Measurements from ENCODE around the gene MDM4. TPM values are rescaled to one million over a fixed set of nuclear protein-coding genes. Genes with fewer than 3 reads are reported as not detected.

MDM4 gene
- total and polyA plus RNA-seq, 2 donors (not counting 3 experiments of a cell fraction or from before 2014, with no cell fraction given), result 11.7 to 67.0 TPM

DNA sequence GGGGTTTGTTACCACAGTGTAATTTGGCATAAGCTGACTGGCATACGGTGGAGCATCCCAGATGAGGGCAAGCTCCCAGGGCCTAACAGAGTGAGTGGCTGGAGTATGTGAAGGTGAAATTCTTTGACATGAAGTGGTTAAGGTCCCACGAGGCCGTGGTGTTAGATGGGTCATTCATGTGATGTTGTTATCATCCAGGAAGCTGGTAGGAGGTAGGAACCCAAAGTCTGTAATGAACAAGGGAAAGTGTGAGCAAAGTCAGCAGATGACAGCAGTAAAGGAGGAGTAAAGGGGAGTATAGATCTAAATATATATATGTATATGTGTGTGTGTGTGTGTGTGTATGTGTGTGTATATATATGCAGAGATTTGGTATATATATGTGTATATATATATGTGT lies 47.6 kb downstream of the MDM4 start:
- Histone ChIP-seq H2AFZ (ENCODE audit: low read depth, low read length) (no peak overlapping the region), H3K4me2 (ENCODE audit: insufficient read depth, low read length) (no peak overlapping the region), H3K79me2 (ENCODE audit: control insufficient read depth, insufficient read depth, low read length) (no peaks in the 10 kb centered on the region), H3K9me1 (replicated peaks; ENCODE audit: control insufficient read depth, extremely low read depth, insufficient read depth, low read length) (no peaks in the 10 kb centered on the region), H3K9ac (replicated peaks; ENCODE audit: extremely low read depth, insufficient read depth, low read length) (no peak overlapping the region), H3K27me3 (ENCODE audit: control insufficient read depth in 2 of 2, insufficient read depth in 2 of 2, low read length in 2 of 2) (no peaks in the 10 kb centered on the region), H4K20me1 (replicated peaks; ENCODE audit: control insufficient read depth, extremely low read depth, insufficient read depth, low read length) (no peaks in the 10 kb centered on the region), H3K4me1 (ENCODE audit: control insufficient read depth, extremely low read depth, insufficient read depth, low read length) (no peaks in the 10 kb centered on the region), H3K27ac (ENCODE audit: insufficient read depth, low read depth, low read length) (no peak overlapping the region), H3K36me3 (ENCODE audit: control insufficient read depth in 2 of 2, extremely low read depth in 1 of 2, insufficient read depth in 2 of 2, low read length in 2 of 2) (no peaks in the 10 kb centered on the region), H3K4me3 (replicated peaks in 1 of 3; ENCODE audit: insufficient read depth in 1 of 3, low read depth in 1 of 3, low read length in 3 of 3) (no peak overlapping the region), H3K9me3 (replicated peaks; ENCODE audit: control insufficient read depth, insufficient read depth, low read length) (no peaks in the 10 kb centered on the region)
- POLR2A ChIA-PET, result no interaction called here
- TF ChIP-seq, protein P1, sequence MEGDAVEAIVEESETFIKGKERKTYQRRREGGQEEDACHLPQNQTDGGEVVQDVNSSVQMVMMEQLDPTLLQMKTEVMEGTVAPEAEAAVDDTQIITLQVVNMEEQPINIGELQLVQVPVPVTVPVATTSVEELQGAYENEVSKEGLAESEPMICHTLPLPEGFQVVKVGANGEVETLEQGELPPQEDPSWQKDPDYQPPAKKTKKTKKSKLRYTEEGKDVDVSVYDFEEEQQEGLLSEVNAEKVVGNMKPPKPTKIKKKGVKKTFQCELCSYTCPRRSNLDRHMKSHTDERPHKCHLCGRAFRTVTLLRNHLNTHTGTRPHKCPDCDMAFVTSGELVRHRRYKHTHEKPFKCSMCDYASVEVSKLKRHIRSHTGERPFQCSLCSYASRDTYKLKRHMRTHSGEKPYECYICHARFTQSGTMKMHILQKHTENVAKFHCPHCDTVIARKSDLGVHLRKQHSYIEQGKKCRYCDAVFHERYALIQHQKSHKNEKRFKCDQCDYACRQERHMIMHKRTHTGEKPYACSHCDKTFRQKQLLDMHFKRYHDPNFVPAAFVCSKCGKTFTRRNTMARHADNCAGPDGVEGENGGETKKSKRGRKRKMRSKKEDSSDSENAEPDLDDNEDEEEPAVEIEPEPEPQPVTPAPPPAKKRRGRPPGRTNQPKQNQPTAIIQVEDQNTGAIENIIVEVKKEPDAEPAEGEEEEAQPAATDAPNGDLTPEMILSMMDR (IDR thresholded peaks at IDR 0.05; ENCODE audit: extremely low read depth in 1 of 2, insufficient read depth in 1 of 2, low read depth in 1 of 2, low read length in 2 of 2), result no peak
- no peak for TF ChIP-seq POLR2AphosphoS5 (IDR thresholded peaks at IDR 0.05; ENCODE audit: insufficient read depth, low read depth, low read length)
- TF ChIP-seq POLR2A (IDR thresholded peaks at IDR 0.05; ENCODE audit: low read depth, low read length), result no peak
- no peak for TF ChIP-seq FOS (IDR thresholded peaks at IDR 0.05; ENCODE audit: borderline replicate concordance, insufficient read depth, low read length)
- no peak for TF ChIP-seq MYC (IDR thresholded peaks at IDR 0.05; ENCODE audit: low read depth, low read length)
- no peak for TF ChIP-seq EZH2 (IDR thresholded peaks at IDR 0.05; ENCODE audit: borderline replicate concordance, low read depth, low read length, severe bottlenecking)
- TF ChIP-seq, protein P2, sequence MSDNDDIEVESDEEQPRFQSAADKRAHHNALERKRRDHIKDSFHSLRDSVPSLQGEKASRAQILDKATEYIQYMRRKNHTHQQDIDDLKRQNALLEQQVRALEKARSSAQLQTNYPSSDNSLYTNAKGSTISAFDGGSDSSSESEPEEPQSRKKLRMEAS (IDR thresholded peaks at IDR 0.05; ENCODE audit: insufficient read depth, insufficient read length), result no peak
- no peak for TF ChIP-seq JUN (IDR thresholded peaks at IDR 0.05; ENCODE audit: borderline replicate concordance, insufficient read depth, insufficient read length, low read depth)
- TF ChIP-seq GATA2 (IDR thresholded peaks at IDR 0.05; ENCODE audit: insufficient read depth, insufficient read length, low read depth, low read length), result no peak
- no TSS peak for BruUV-seq (replicated peaks)
- FAIRE-seq (no peak), DNase-seq (ENCODE audit: low read depth, low spot score) (no peak)
- intact Hi-C loops (cut with micrococcal nuclease) (no loop called here), dilution Hi-C loops (cut with MboI; ENCODE audit: extremely low pct_ligation_motif_present, low sequenced_read_pairs) (no loop called here)
- CTCF ChIA-PET, result interaction anchor here (1.5 to 2.1 kb wide), 2 partner anchors 200 to 243 kb away, joined by 4 to 18 read pairs; no protein-coding TSS in a partner anchor

All from endothelial cell of umbilical vein (primary cell).